SK-N-MC (cell line): ENCODE results near the gene ERVK3-1.

Experiments
- EZH2 ChIP-seq: fragments of 200-600 bp; sonication (generic); IDR thresholded peaks from one replicate; pipeline ENCODE4 v1.6.1; 2017; ENCODE audit warnings: antibody characterized with exemption
- FOXP2 ChIP-seq: optimal IDR thresholded peaks from 2 replicates; pipeline ENCODE3; 2011; ENCODE audit warnings: mild to moderate bottlenecking, moderate library complexity; ENCODE audit not compliant: insufficient read depth; ENCODE audit errors: extremely low read length, control extremely low read depth
- POLR2AphosphoS5 ChIP-seq: IDR thresholded peaks from 2 replicates; pipeline ENCODE4 v1.6.1; 2012; ENCODE audit warnings: mild to moderate bottlenecking, low read depth, low read length, borderline replicate concordance

DNA sequence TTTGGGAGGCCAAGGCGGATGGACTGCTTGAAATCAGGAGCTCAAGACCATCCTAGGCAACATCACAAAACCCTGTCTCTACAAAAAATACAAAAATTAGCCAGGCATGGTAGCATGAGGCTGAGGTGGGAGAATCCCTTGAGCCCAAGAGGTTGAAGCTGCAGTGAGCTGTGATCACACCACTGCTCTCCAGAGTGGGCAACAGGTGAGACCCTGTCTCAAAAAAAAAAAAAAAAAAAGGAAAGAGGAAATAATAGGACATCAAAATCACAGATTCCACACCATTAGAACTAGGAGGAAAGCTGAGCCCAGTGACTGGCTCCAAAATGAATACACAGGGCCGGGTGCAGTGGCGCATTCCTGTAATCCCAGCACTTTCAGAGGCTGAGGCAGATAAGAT is 29.6 kb upstream of the ERVK3-1 start:
- TF ChIP-seq POLR2AphosphoS5 (no peak), FOXP2 (no peak), EZH2 (no peak)
